Measurements from ENCODE around the gene FGD2.
A peak's percentile ranks its signal among the peaks of the same experiment; 100 is the strongest.

The FGD2 gene

DNA sequence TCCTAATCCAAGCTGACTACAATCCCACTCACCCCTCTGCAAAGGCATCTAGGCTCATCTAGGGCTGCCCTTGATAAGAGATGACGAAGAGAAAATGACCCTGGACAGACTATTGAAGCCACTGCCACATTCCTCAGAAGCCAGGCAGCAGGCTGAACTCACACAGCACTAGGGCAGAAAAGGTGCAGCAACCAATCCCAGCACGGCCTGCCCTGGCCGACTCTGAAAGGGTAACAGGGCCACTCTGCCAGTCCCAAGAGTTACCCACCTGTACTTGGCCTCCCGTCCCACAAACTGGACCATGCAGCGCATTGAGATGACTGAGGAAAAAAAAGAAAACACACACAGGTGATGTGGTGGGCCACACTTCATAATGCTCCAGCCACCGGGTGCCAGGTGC is 28.5 kb upstream of the FGD2 start:
- ATAC-seq: no peak
- TF ChIP-seq PPARA (CRISPR knock-in tag; IDR thresholded peaks at IDR 0.05; ENCODE audit: borderline replicate concordance) (no peak), ZNF565 (CRISPR knock-in tag; conservative IDR thresholded peaks at IDR 0.05; ENCODE audit: low read depth) (no peak), OSR1 (CRISPR knock-in tag; IDR thresholded peaks at IDR 0.05) (no peak), ZNF70 (CRISPR knock-in tag; IDR thresholded peaks at IDR 0.05) (no peak), TCF4 (CRISPR knock-in tag; IDR thresholded peaks at IDR 0.05; ENCODE audit: borderline replicate concordance) (no peak), ARNTL (CRISPR knock-in tag; IDR thresholded peaks at IDR 0.05; ENCODE audit: borderline replicate concordance, low read depth) (no peak), TOX (CRISPR knock-in tag; IDR thresholded peaks at IDR 0.05; ENCODE audit: borderline replicate concordance) (no peak), CSDC2 (CRISPR knock-in tag; IDR thresholded peaks at IDR 0.05) (no peak), ISL1 (CRISPR knock-in tag; IDR thresholded peaks at IDR 0.05) (no peak)
- TF ChIP-seq, protein P1, sequence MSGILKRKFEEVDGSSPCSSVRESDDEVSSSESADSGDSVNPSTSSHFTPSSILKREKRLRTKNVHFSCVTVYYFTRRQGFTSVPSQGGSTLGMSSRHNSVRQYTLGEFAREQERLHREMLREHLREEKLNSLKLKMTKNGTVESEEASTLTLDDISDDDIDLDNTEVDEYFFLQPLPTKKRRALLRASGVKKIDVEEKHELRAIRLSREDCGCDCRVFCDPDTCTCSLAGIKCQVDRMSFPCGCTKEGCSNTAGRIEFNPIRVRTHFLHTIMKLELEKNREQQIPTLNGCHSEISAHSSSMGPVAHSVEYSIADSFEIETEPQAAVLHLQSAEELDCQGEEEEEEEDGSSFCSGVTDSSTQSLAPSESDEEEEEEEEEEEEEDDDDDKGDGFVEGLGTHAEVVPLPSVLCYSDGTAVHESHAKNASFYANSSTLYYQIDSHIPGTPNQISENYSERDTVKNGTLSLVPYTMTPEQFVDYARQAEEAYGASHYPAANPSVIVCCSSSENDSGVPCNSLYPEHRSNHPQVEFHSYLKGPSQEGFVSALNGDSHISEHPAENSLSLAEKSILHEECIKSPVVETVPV (CRISPR knock-in tag; IDR thresholded peaks at IDR 0.05): no peak
- TF ChIP-seq, protein P2, sequence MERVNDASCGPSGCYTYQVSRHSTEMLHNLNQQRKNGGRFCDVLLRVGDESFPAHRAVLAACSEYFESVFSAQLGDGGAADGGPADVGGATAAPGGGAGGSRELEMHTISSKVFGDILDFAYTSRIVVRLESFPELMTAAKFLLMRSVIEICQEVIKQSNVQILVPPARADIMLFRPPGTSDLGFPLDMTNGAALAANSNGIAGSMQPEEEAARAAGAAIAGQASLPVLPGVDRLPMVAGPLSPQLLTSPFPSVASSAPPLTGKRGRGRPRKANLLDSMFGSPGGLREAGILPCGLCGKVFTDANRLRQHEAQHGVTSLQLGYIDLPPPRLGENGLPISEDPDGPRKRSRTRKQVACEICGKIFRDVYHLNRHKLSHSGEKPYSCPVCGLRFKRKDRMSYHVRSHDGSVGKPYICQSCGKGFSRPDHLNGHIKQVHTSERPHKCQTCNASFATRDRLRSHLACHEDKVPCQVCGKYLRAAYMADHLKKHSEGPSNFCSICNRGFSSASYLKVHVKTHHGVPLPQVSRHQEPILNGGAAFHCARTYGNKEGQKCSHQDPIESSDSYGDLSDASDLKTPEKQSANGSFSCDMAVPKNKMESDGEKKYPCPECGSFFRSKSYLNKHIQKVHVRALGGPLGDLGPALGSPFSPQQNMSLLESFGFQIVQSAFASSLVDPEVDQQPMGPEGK (CRISPR knock-in tag; IDR thresholded peaks at IDR 0.05; ENCODE audit: borderline replicate concordance): no peak
- TF ChIP-seq, protein P3, sequence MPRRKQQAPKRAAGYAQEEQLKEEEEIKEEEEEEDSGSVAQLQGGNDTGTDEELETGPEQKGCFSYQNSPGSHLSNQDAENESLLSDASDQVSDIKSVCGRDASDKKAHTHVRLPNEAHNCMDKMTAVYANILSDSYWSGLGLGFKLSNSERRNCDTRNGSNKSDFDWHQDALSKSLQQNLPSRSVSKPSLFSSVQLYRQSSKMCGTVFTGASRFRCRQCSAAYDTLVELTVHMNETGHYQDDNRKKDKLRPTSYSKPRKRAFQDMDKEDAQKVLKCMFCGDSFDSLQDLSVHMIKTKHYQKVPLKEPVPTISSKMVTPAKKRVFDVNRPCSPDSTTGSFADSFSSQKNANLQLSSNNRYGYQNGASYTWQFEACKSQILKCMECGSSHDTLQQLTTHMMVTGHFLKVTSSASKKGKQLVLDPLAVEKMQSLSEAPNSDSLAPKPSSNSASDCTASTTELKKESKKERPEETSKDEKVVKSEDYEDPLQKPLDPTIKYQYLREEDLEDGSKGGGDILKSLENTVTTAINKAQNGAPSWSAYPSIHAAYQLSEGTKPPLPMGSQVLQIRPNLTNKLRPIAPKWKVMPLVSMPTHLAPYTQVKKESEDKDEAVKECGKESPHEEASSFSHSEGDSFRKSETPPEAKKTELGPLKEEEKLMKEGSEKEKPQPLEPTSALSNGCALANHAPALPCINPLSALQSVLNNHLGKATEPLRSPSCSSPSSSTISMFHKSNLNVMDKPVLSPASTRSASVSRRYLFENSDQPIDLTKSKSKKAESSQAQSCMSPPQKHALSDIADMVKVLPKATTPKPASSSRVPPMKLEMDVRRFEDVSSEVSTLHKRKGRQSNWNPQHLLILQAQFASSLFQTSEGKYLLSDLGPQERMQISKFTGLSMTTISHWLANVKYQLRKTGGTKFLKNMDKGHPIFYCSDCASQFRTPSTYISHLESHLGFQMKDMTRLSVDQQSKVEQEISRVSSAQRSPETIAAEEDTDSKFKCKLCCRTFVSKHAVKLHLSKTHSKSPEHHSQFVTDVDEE (CRISPR knock-in tag; IDR thresholded peaks at IDR 0.05): no peak

DNA sequence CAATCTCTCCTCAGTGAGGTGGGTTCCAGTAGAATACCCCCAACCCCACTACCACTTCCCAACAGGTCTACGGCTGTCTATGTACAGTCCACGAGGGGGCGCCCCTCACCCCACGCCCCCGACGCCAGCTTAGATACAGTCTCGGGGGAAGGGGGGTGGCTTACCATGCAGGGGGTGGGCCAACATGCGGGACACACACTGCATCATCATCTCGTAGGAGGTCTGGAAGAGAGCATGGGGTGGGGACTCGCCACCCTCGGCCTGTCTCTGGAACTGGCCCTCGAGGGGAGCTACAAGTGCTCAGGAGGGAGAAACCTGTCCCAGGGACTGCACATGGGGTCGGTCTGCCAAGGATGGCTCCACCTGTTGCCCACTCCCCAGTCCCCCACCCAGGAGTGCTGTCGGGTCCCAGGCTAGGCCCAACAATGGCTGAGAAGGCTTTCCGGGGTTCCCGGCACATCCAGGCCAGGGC is 27.9 kb upstream of the FGD2 start:
- TF ChIP-seq TOX (CRISPR knock-in tag; IDR thresholded peaks at IDR 0.05; ENCODE audit: borderline replicate concordance): no peak
- TF ChIP-seq ZFP30 (CRISPR knock-in tag; IDR thresholded peaks at IDR 0.05): no peak
- TF ChIP-seq SNAI2 (CRISPR knock-in tag; IDR thresholded peaks at IDR 0.05): no peak
- TF ChIP-seq ZNF8 (CRISPR knock-in tag; IDR thresholded peaks at IDR 0.05): no peak
- TF ChIP-seq, protein P2 (CRISPR knock-in tag; IDR thresholded peaks at IDR 0.05; ENCODE audit: borderline replicate concordance): no peak
- TF ChIP-seq ARNTL (CRISPR knock-in tag; IDR thresholded peaks at IDR 0.05; ENCODE audit: borderline replicate concordance, low read depth): no peak
- TF ChIP-seq PPARA (CRISPR knock-in tag; IDR thresholded peaks at IDR 0.05; ENCODE audit: borderline replicate concordance): no peak
- TF ChIP-seq ZNF70 (CRISPR knock-in tag; IDR thresholded peaks at IDR 0.05): no peak
- TF ChIP-seq BACH2 (CRISPR knock-in tag; IDR thresholded peaks at IDR 0.05; ENCODE audit: borderline replicate concordance): no peak
- no peak for TF ChIP-seq RARB (CRISPR knock-in tag; IDR thresholded peaks at IDR 0.05)
- no peak for TF ChIP-seq CSDC2 (CRISPR knock-in tag; IDR thresholded peaks at IDR 0.05)
- no peak for TF ChIP-seq ZC3H10 (CRISPR knock-in tag; IDR thresholded peaks at IDR 0.05)
- TF ChIP-seq, protein P1 (CRISPR knock-in tag; IDR thresholded peaks at IDR 0.05): no peak
- TF ChIP-seq GLIS3 (CRISPR knock-in tag; IDR thresholded peaks at IDR 0.05): no peak
- no peak for TF ChIP-seq TCF4 (CRISPR knock-in tag; IDR thresholded peaks at IDR 0.05; ENCODE audit: borderline replicate concordance)
- ATAC-seq: peak; percentile 30; the same call in 1 of the 3 replicates
